Epithelial cell of esophagus (primary cell): ENCODE results near the gene CAMKMT.
"Not testable (repeated sequence)": the region's sequence is repeated elsewhere in the genome, so short reads cannot be mapped to it uniquely, and the experiment has no call there.

Experiments
- DNase-seq: peaks from one replicate; pipeline ENCODE4 v3.0.0; 2010; ENCODE audit warnings: low read depth
- H3K4me3 ChIP-seq: 2 replicates; pipeline ENCODE4 v1.5.1; 2011; ENCODE audit warnings: mild to moderate bottlenecking, low read length, control low read depth
- TF ChIP-seq, protein P1 (sequence below): IDR thresholded peaks from 2 replicates; pipeline ENCODE4 v1.5.1; 2011; ENCODE audit warnings: low read depth, mild to moderate bottlenecking, low read length, control low read depth, inconsistent platforms; ENCODE audit not compliant: insufficient read depth; ENCODE audit errors: missing control alignments

Gene CAMKMT

DNA sequence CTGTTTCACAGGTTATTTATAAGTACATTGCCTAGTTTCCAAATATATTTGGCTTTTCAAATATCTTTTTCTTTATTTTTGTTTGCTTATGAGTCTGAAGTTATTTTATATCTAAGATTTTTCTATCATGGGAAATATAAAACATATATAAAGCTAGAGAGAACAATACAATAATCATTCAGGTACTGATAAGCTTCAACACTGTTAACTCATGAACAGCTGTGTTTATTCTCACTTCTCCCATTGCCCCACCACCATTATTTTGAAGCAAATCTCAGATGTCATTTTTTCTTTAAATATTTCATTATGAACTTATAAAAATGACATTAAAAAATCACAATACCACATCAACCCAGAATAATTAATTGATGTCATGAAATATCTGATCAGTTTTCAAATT lies 9.7 kb downstream of the CAMKMT start:
- no peak for DNase-seq
- TF ChIP-seq, protein P1, sequence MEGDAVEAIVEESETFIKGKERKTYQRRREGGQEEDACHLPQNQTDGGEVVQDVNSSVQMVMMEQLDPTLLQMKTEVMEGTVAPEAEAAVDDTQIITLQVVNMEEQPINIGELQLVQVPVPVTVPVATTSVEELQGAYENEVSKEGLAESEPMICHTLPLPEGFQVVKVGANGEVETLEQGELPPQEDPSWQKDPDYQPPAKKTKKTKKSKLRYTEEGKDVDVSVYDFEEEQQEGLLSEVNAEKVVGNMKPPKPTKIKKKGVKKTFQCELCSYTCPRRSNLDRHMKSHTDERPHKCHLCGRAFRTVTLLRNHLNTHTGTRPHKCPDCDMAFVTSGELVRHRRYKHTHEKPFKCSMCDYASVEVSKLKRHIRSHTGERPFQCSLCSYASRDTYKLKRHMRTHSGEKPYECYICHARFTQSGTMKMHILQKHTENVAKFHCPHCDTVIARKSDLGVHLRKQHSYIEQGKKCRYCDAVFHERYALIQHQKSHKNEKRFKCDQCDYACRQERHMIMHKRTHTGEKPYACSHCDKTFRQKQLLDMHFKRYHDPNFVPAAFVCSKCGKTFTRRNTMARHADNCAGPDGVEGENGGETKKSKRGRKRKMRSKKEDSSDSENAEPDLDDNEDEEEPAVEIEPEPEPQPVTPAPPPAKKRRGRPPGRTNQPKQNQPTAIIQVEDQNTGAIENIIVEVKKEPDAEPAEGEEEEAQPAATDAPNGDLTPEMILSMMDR, result no peak
- no peak overlapping the region for H3K4me3 ChIP-seq

DNA sequence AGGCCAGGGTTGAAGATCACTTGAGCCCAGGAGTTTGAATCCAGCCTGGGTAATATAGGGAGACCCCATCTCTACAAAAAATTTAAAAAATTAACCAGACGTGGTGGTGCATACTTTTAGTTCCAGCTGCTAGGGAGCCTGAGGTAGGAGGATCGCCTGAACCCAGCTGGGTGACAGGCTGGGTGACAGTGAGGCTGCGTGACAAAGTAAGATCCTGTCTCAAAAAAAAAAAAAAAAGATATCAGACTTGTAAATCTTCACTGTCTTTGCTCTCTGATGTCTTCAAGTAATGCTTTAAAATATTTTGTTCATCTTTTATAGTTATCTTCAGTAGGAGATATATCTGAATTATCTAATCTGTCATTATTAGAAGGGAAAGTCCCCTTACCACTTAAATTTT lies 10.5 kb downstream of the CAMKMT start:
- TF ChIP-seq, protein P1, result no peak
- H3K4me3 ChIP-seq, result no peak overlapping the region
- no peak for DNase-seq

GRCh38 chr2:44377486-44377885 lies 15.7 kb downstream of the CAMKMT start:
- no peak overlapping the region for H3K4me3 ChIP-seq
- TF ChIP-seq, protein P1, result no peak
- DNase-seq, result no peak

DNA sequence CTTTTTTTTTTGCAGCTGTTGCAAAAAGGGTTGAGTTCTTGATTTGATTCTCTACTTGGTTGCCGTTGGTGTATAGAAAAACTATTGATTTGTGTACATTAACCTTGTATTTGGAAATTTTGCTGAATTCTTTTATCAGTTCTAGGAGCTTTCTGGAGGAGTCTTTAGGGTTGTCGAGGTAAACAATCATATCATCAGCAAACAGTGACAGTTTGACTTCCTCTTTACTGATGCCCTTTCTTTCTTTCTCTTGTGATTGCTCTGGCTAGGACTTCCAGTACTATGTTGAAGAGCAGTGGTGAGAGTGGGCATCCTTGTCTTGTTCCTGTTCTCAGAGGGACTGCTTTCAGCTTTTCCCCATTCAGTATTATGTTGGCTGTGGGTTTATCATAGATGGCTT lies 23.5 kb downstream of the CAMKMT start:
- DNase-seq, H3K4me3 ChIP-seq: not testable (repeated sequence)

- DNase-seq, result no peak
- H3K4me3 ChIP-seq, result no peak overlapping the region
- TF ChIP-seq, protein P1, result no peak
Observed at GRCh38 chr2:44388877-44389276, 27.1 kb downstream of the CAMKMT start.

DNA sequence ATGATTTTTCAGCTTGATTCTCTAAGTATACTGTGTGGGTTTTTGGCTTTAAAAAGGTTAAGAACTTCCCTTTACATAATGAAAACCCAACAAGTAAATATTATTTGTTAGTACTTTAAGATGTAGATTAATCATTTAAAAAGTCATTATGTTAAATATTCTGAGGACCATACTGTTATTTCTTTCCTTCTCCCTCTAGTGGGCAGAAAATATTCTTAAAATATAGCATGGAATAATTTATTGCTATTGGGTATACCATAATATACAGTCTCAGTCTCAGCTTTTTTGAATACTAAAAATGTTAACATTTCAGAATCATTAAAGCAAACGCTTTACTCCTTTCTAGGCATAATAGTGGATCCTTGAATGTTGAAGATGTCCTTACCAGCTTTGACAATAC lies 28.1 kb downstream of the CAMKMT start:
- H3K4me3 ChIP-seq, result no peak overlapping the region
- no peak for DNase-seq
- TF ChIP-seq, protein P1, result no peak

DNA sequence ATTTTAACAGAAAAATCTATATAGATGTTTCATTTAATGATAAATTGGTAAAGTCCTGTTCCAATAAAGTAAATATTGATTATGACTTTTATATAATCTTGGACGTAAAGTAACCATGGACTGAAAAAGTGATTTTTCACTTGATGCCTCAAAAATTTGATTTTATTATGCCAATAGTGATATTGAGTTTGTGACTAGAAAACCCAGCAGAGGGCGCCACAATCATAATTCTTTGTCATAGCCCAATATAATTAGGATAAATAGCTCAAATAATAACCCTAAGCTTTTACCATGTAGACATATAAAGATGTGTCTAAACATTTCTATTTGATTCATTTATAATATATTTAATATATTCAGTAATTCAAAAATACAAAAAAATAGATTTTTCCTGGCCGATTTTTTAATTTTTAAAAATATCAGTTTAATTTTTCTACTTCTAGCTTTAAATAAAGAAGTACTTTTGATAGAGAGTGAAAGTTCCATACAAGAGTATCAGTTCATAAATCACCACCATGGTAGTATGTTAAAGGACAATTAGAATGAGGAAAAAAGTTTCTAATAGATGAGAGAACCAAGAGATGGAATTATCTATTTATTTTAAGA lies 30.7 kb downstream of the CAMKMT start:
- DNase-seq, result peak; percentile 48
- TF ChIP-seq, protein P1, result peak; percentile 51
- no peak overlapping the region for H3K4me3 ChIP-seq
